ENCODE data around the gene NDUFAF7. TPM values are rescaled to one million over a fixed set of nuclear protein-coding genes. Genes with fewer than 3 reads are reported as not detected.

The NDUFAF7 gene
- total and polyA plus RNA-seq, 9 of the 15 experiments (the other 6 are each of a cell fraction or from before 2014, with no cell fraction given) = 14.9 to 41.6 (median 23.9) TPM

GRCh38 chr2:37231241-37232130 lies at the start of gene NDUFAF7, which contains the start of gene CEBPZ (continued):
- TF ChIP-seq ZNF274 (IDR thresholded peaks at IDR 0.05; ENCODE audit: borderline replicate concordance, low read depth, low read length) (no peak), ZSCAN29 (IDR thresholded peaks at IDR 0.05) (no peak), HOXB6 (CRISPR knock-in tag; IDR thresholded peaks at IDR 0.05; ENCODE audit: borderline replicate concordance) (no peak), ZNF133 (CRISPR knock-in tag; IDR thresholded peaks at IDR 0.05) (no peak), SAP30 (IDR thresholded peaks at IDR 0.05; ENCODE audit: borderline replicate concordance, insufficient read depth, low read depth, low read length, poor library complexity, severe bottlenecking) (peak; percentile 56), SMARCA4 (IDR thresholded peaks at IDR 0.05) (no peak), ZNF699 (CRISPR knock-in tag; IDR thresholded peaks at IDR 0.05; ENCODE audit: insufficient replicate concordance) (no peak), ZFP1 (CRISPR knock-in tag; IDR thresholded peaks at IDR 0.05) (no peak), BCLAF1 (IDR thresholded peaks at IDR 0.05; ENCODE audit: borderline replicate concordance in 1 of 2, control insufficient read depth in 1 of 2, low read depth in 2 of 2, low read length in 1 of 2) (0 out of 4 replicates have a peak, but pooled peaks of 1 of the 2 experiments have one; percentile 37), RBM15 (IDR thresholded peaks at IDR 0.05; ENCODE audit: insufficient read depth, low read length) (no peak), E2F4 (CRISPR knock-in tag; IDR thresholded peaks at IDR 0.05; ENCODE audit: low read depth) (no peak), CCNT2 (IDR thresholded peaks at IDR 0.05; ENCODE audit: borderline replicate concordance, extremely low read depth, insufficient read length, low read depth, low read length) (no peak), CC2D1A (IDR thresholded peaks at IDR 0.05) (no peak)

Measured in K562 (cell line).